Measurements from ENCODE around the gene PAK6.

PAK6 gene

DNA sequence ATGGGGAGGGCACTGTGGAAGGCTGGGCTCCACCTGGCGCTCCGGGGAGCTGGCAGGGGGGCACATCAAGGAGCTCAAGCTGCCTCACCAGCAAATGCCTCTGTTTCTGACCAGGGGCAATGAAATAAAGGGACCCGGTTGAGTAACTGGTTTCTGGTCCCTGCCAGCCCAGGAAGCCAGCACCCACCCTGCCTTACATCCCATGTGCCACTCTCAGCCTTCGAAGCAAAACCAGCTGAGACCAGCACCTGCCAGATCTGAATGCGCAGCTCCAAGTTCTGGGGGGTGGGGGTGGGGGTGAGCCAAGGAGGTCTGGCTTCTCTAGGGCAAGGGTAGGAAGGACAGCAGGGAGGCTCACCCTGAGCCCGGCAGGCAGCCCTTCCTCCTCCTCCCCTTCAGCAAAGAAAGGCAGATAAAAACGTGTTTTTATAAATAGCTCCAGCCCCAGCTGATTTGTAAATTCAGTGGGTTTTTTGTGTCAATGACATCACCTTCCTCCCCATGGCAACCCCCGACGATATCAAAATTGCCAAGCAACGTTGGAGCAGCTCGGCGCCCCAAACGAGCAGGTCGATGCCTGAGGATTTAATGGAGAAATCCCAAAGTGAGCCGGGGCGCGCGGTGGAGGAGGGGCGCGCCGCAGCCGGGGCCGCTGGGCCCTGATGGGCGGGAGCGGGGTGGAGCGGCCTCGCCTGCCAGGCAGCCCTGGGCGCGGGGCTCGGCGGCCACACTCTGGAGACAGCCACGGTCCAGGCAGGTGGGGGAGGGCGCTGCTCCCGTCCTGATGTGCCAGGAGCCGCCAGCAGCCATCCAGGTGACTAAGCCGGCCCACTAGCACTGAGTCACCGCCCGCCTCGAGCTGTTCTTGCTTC lies at the start of gene PAK6:
Gene PAK6 (plus strand): TSS at position 532 of the 872 bp plus-strand sequence. CDS start 25,723 bp downstream, outside the sequence.
- no peak for DNase-seq (ENCODE audit: low spot score)

DNA sequence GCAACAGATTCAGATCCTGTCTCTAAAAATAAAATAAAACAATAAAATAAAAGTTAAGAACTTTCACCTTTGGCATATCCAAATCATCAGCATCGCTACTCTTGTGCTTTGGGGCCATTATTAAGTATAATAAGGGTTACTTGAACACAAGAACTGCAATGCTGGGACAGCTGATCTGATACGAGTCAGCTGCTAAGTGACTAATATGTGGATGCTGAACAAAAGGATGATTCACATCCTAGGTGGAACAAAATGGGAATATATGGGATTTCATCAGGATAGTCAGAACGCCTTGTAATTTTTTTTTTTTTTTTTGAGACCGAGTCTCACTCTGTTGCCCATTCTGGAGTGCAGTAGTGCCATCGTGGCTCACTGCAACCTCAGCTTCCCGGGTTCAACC lies 48.3 kb upstream of the PAK6 start:
- DNase-seq (ENCODE audit: low spot score) = no peak

DNA sequence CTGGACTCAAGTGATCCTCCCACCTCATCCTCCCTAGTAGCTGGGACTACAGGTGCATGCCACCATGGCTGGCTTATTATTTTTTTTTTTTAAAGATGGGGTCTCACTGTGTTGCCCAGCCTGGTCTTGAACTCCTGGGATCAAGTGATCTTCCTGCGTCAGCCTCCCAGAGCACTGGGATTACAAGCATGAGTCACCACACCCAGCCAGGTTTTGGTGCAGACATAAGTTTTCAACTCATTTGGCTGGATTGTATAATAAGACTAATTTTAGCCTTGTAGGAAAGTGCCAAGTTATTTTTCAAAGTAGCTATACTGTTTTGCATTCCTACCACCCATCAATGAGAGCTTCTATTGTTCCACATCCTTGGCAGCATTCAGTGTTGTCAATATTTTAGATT lies 45.9 kb upstream of the PAK6 start:
- DNase-seq (ENCODE audit: low spot score) = no peak

DNA sequence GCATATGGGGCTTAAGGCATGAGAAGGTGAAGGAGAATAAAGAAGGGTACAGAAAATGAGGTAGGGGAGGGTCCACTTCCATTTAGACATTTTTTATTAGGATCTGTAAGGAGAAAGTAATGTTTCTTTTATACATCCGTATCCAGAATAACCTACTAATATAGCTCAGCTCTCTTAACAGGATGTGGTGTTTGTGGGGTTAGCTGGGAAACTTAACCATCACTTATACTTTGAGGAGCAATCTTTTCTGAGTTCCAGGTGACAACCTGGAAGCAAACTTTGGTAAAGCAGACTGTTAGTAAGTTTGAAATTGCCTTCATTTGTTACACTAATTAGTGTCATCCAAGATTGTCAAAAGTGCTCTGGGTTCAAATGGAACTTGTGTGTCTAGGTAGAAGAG lies 41.4 kb upstream of the PAK6 start:
- DNase-seq (ENCODE audit: low spot score) = no peak

DNA sequence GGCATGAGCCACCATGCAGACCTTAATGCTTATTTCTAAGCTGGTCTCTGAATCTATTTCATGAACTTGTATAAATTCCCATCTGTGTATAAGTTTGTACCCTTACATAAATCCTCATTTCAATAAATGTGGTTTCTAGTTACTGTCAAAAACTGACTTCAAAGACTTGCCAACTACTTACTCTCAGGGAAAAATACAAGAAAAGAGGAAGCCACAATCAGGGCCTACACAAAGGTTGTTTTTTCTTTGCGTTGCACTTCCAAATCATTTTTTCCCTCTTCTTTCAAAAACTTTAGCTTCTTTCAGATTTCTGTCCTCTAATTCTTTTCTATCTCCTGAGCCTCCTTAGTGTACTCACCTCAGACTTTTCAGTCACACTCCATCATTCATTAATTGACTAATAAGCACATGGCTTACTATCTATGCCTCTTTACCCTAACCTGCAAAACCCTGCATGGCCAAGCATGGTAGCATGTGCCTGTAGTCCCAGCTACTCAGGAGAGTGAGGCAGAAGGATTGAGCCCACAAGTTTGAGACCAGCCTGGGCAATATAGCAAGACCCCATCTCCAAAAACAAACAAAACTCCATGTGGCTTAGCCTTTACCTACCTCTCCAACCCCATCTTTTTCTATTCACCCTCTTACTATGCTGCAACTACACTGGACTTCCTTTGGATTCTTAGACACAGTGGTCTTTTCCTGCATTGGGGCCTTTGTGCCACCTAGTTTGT lies 40.3 kb upstream of the PAK6 start:
- no peak for DNase-seq (ENCODE audit: low spot score)

DNA sequence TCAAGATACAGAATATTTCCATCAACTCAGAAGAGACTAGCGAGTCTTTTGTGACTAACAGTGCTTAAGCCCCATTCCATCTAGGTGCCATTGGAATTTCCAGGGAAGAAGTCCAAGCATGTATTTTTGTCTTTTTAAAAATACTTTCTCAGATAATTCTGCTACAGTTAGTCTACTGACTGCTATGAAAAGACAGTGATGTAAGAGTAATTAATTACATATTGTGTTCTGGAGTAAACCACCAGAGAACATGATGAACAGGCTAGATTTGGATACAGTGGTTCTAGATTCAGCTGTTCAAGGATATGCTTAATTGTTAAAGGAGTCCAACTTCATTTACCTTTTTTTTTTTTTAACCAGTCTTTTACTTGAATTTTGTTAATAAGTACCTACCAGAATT lies 34.8 kb upstream of the PAK6 start:
- DNase-seq (ENCODE audit: low spot score) = no peak

DNA sequence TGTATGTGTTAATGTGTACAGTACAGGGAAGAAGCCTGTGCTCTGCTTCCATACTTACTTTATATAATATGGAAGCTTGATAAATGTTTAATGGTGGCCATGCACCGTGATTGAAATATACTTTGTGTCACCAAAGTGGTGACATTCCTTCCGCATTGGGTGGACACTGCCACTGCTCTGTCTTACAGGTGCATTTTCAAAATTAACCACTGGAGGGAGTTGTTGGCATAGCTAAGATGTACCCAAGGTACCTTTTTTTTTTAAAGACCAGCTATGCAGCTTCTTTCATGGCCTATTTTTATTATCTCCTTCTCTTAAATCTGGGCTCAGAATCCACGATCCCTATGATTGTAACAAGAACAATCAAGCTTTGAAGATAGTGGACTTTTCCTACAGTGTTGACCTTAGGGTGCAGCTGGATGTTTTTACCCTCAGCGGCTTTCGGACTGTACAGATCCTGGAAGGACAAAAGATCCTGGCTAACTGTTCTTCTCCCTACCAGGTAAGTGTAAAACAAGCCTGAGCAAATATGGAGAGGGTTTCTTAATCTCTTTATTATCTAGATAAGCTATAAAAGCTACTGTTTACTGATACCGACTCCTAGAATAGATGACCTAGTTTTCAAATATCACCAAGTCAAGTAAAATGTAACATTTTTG lies 21.6 kb upstream of the PAK6 start:
- peak; percentile 86 for DNase-seq (ENCODE audit: low spot score)

DNA sequence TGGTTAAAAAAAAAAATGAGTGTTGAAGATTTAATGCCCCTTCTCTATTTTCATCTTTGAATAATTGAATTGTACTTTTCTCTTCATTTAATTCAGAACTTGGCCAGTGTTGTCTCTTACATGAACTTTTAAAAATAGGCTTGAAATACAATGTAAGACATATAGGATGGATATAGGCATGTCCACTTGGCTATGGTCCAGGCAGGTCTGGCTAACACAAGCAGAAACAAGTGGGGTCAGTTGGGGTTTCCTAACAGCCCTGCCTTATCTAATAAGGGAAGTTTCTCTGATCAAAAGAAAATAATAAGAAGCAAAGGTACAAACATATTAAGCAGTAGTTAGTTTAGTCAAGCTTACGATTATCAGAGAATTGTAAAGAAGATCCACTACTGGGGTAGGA lies 19.1 kb upstream of the PAK6 start:
- no peak for DNase-seq (ENCODE audit: low spot score)

DNA sequence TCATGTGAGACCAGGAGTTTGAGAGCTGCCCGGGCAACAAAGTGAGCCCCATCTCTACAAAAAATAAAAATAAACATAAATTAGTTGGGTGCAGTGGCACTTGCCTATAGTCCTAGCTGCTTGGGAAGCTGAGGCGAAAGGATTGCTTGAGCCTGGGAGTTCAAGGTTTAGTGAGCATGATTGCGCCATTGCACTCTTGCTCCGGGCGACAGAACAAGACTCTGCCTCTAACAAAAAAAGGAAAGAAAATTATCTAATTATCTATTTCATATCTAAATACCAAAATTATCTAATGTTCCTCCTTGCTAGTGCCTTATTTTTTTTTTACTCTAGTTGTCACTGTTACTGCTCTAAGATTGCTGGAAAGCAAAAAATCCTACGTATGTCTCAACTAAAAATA lies 16.7 kb upstream of the PAK6 start:
- no peak for DNase-seq (ENCODE audit: low spot score)

DNA sequence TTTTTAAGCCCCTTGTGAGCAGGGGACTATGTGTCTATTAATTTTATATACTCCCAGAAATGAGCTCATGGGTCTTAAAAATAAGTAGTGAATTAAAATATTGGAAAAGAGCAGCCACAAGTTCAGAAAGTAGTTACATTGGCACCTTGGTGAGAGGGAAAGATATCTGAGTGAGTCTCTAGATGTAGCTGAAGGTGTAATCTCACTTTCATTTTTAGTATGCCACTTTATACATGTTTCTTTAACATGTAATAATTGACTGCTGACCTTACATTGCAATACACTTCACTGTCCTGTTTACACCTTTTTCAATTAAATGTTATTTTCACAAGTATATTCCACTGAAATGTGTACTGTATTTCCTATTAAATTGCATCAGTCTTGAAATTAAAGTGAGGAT lies 12.1 kb upstream of the PAK6 start:
- no peak for DNase-seq (ENCODE audit: low spot score)

DNA sequence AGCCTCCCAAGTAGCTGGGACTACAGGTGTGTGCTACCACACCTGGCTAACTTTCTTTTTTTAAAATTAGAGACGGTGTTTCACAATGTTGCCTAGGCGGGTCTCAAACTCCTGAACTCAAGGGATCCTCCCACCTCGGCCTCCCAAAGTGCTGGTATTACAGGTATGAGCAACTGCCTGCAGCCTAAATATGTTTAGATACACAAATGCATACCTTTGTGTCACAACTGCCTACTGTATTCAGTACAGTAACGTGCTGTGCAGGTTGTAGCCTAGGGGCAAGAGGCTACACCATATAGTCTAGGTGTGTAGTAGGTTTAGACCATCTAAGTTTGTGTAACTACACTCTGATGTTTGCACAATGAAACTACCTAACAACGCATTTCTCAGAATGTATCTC lies 9.5 kb upstream of the PAK6 start:
- DNase-seq (ENCODE audit: low spot score) = no peak

DNA sequence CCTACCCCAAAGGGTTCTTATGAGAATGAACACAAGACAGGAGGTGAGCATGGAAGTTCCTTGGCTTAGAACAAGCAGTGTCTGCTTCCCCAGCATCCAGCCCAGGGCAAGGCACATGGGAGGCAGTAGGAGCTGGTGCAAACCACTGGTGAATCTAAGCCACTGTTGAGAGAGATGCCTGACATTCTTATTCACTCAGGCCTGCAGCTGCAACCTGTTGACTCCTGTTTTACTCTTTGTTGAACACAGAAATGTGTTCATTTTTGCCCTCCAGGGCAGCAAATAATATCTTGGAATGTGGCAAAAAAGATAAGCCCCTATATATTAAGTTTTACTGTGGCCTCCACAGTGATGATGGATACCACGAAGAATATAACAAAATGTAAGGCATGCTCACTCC lies 8.9 kb upstream of the PAK6 start:
- no peak for DNase-seq (ENCODE audit: low spot score)

DNA sequence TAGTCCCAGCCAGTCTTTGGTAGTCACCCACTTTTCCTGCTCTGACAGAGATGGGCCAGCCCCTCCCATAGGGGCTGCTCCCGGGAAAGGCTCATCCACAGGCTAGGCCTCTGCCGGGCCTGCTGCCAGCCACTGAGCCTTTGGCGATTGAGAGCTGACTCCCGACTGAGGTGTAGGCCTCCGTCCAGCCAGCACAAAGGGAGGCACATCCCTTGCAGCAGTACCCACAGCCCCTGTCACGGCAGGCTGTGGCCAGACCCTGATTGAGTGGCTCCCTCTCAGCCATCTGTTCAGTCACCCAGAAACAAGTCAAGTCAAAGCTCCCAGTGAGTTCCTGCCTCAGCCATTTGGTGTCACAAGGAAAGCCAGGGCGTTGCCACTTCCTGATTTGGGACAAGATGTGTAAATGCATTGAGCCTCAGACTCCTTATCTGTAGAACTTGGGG lies 6.2 kb upstream of the PAK6 start:
- no peak for DNase-seq (ENCODE audit: low spot score)

DNA sequence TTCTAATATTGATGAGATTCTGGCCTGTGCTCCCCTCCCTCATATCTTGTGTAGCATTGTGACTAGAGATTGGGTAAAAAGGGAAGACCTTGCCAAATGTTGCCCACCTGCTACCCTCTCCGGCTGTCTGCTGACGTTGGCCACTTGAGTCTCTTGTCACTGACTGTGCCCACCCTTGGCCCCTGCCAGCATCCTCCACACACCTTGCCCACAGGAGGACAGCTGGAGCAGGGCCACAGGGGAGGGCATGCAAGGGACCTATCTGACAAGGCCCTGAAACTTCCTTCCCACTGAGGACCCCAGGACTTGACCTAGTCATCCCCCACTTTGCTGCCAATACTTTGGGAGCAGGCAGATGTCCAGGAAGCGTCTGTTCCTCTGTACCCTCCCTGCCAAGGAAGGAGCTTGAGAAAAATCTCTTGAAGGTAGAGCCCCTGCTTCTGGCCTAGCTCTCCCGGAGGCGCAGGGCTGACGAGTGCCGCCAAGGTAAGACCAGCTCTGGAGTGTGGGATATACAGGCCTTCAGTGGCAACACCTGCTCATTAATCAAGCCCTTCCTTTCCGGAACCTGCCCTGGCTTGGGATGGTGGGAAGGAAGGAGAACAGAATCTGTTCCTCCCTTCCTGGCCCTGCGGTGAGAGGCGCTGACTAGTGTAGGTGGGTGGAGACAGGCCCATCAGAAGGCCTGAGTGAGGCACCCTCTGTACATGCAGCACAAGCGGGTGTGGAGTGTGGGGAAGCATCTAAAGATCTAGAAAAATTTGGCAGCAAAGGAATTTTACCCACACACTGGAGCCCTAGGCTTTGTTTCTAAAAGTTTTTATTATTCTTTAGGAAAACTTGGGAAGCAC lies 4.9 kb upstream of the PAK6 start:
- no peak for DNase-seq (ENCODE audit: low spot score)

DNA sequence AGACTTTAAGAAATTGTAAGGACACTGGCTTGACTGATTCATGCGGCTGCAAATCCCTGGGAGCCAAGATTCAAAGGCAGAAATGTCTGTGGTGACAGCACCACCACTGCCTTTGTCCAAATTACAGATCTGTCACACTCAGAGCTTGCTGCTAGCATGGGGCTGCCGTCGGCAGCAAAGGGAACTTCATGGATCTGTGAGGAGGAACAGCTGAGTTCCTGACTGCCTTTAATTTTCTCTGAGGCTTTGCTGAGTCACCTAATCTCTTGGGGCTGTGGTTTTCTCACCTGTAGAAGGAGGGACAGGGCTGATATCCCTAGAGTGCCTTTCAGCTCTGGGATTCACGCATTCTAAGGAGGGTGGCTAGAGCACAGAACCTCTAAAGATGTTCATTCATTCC lies 4.1 kb upstream of the PAK6 start:
- DNase-seq (ENCODE audit: low spot score) = peak; percentile 31

DNA sequence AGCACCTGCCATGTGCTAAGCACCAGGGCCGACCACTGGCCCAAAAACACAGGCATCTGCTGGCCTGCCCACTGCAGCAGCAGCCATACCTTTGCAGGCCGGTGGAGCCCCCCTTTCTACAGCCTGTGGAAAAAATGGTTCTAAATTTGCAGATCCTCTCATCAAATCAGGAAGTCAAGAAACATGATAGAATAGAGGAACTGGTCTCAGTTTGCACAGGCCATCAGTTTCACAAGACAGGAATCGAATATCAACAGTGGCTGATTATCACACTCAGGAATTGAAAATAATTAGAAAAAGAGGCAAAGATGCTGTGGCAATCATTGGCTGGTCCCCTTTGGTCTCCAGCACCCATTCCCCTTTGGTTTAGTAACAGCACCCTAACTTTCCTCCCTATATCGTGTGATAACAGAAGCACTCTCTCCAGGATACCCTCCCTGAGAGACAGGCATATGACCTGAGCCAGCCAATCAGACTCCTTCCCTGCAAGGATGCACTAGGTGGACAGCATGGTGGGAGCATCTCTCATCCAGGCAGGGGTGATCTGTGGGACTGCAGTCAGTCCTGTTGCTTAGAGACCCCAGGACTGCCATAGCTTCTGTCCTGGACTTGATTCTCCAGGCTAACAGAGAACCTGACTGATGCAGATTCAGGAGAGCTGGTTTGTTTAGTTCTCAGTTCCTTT lies 3.5 kb upstream of the PAK6 start:
- DNase-seq (ENCODE audit: low spot score) = peak; percentile 66

DNA sequence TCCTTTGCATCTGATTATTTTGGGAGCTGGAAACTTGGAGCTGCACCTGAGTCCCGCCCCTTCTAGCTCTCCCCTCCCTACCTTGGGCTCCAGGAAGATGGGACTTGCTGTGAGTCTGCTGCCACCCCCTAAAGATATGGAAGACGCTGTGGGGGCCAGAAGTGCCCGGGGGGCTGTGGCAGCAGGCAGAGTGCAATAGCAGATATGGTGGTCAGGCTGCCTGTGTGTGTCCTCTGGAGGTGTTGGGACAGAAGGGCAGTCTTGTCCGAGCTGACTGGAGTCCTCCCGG lies 485 bp downstream of the PAK6 start:
- no peak for DNase-seq (ENCODE audit: low spot score)

DNA sequence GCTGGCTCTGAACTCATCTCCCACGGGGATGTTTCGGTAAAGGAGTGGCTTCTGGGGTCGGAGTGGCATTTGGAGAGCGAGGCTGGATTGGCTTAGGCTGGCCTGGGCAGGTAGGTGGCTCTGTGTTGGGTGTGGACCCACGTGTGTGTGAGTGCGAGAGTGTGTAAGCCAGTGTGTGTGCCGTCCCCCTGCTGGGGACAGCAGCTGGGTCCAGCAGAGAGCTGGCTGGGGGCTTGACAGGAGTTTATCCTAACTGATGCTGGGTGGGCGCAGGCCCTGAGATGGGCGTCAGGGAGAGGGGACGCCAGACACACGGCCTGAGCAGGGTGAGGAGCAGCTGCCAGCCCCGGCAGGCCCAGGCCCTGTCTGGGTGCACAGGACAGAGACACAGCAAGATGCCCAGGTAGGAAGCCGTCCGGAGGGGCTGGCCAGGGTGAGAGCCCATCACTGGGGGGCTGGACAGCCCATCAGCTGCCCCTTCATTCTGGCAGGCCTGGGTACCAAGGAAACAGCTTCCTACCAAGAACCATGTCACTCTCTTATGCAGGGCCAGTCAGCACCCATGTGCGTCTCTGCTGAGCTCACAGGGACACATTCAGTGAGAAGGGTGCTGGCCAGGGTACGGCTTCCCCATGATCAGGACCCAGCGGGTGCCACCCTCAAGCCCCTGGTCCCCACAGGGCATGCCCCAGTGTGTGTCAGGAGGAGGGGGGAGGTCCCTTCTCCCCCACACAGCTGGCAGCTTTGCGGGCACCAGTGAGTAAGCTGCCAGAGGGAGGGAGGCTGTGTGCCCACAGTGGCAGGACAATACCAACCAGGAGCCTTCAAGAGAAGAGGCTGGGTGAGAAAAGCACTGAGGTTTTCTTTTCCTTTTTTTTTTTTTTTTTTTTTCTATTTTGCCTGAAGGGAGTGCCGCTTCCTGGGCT lies 1.1 kb downstream of the PAK6 start:
- no peak for DNase-seq (ENCODE audit: low spot score)

DNA sequence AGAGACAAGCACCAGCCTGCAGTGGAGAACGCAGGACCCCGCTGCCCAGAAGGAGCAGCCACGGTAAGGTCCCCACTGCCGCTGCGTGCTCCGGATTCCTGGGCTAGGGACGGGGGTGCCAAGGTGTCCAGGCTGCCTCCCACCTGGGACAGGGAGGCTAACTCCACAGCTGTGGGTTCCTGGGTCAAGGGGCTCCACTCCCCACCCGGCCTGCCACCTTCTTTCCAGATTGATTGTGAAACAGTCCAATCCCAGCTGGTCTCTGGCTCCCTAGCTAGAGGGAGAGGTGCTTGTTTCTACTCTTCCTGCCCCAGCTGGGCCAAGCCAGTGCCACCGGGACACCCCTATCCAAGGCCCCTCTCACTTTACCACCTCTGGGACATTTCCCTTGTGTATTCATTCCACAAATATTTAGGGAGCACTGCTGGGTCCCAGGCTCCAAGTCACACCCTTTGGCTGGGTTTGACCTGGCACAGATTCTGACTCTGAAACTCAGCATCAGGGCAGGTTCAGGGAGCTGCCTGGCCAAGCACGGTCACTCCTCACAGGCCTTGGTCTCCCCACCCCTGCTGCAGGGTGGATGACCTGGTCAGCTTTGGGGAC lies 1.9 kb downstream of the PAK6 start:
- DNase-seq (ENCODE audit: low spot score) = no peak
